Erythroblast (primary cell): Measurements from ENCODE around the gene STK24.

Experiments used
- GATA1 ChIP-seq: IDR thresholded peaks from 2 replicates; pipeline ENCODE4 v1.6.1; 2011; ENCODE audit warnings: low read depth, mild to moderate bottlenecking, control low read depth, low read length, moderate library complexity
- POLR2A ChIP-seq: IDR thresholded peaks from 2 replicates; pipeline ENCODE4 v1.6.1; 2011; ENCODE audit warnings: mild to moderate bottlenecking, low read length

GRCh38 chr13:98528663-98529064 lies 48.2 kb downstream of the STK24 start:
- TF ChIP-seq GATA1 = no peak
- TF ChIP-seq POLR2A = no peak
